ENCODE data around the gene SORL1. TPM values are rescaled to one million over a fixed set of nuclear protein-coding genes. Genes with fewer than 3 reads are reported as not detected.

Gene SORL1
- total RNA-seq, 2 donors from 2014 or later, result 66.1 to 121 TPM

GRCh38 chr11:121581607-121582006 lies 129.5 kb downstream of the SORL1 start:
- no peak overlapping the region for H3K27ac ChIP-seq
- intact Hi-C loops (cut with DNase I), result no loop called here
- no peak for TF ChIP-seq CTCF (IDR thresholded peaks at IDR 0.05)
- DNase-seq, result no peak
- no peak overlapping the region for H3K9ac ChIP-seq (ENCODE audit: low read depth in 2 of 2, low read length in 2 of 2)
- H3K4me3 ChIP-seq, result no peak overlapping the region
- no peaks in the 10 kb centered on the region for H3K4me1 ChIP-seq
- H3K27me3 ChIP-seq, result no peaks in the 10 kb centered on the region
- H3K36me3 ChIP-seq, result no peaks in the 10 kb centered on the region
- no peaks in the 10 kb centered on the region for H3K9me3 ChIP-seq

GRCh38 chr11:121582296-121582695 lies 130.2 kb downstream of the SORL1 start:
- Histone ChIP-seq H3K9ac (ENCODE audit: low read depth in 2 of 2, low read length in 2 of 2) (no peak overlapping the region), H3K4me1 (no peaks in the 10 kb centered on the region), H3K4me3 (no peak overlapping the region), H3K9me3 (no peaks in the 10 kb centered on the region), H3K36me3 (no peaks in the 10 kb centered on the region), H3K27ac (no peak overlapping the region), H3K27me3 (no peaks in the 10 kb centered on the region)
- intact Hi-C loops (cut with DNase I), result no loop called here
- TF ChIP-seq CTCF (IDR thresholded peaks at IDR 0.05), result no peak
- DNase-seq, result no peak

- Histone ChIP-seq H3K4me3 (no peak overlapping the region), H3K9me3 (no peaks in the 10 kb centered on the region), H3K9ac (ENCODE audit: low read depth in 2 of 2, low read length in 2 of 2) (no peak overlapping the region), H3K27ac (no peak overlapping the region), H3K27me3 (no peaks in the 10 kb centered on the region), H3K4me1 (no peaks in the 10 kb centered on the region), H3K36me3 (no peaks in the 10 kb centered on the region)
- intact Hi-C loops (cut with DNase I), result no loop called here
- no peak for DNase-seq
- no peak for TF ChIP-seq CTCF (IDR thresholded peaks at IDR 0.05)
Measured at GRCh38 chr11:121583825-121584224, 131.7 kb downstream of the SORL1 start.

- DNase-seq, result peak; percentile 76
- intact Hi-C loops (cut with DNase I), result no loop called here
Measured at GRCh38 chr11:121586750-121587149, 134.6 kb downstream of the SORL1 start.

GRCh38 chr11:121587182-121587581 lies 135.1 kb downstream of the SORL1 start:
- intact Hi-C loops (cut with DNase I), result no loop called here

More at GRCh38 chr11:121586750-121587149, 134.6 kb downstream of the SORL1 start:
- no peaks in the 10 kb centered on the region for H3K36me3 ChIP-seq
- no peak for TF ChIP-seq CTCF (IDR thresholded peaks at IDR 0.05)
- H3K27ac ChIP-seq, result peak overlapping the region; percentile 83
- no peak overlapping the region for H3K4me3 ChIP-seq
- H3K9ac ChIP-seq (ENCODE audit: low read depth in 2 of 2, low read length in 2 of 2), result no peak overlapping the region
- no peaks in the 10 kb centered on the region for H3K4me1 ChIP-seq
- no peaks in the 10 kb centered on the region for H3K9me3 ChIP-seq
- H3K27me3 ChIP-seq, result no peaks in the 10 kb centered on the region

More at GRCh38 chr11:121587182-121587581, 135.1 kb downstream of the SORL1 start:
- H3K4me1 ChIP-seq, result no peaks in the 10 kb centered on the region
- TF ChIP-seq CTCF (IDR thresholded peaks at IDR 0.05), result no peak
- no peaks in the 10 kb centered on the region for H3K9me3 ChIP-seq
- peak overlapping the region; percentile 83 for H3K27ac ChIP-seq
- no peak overlapping the region for H3K4me3 ChIP-seq
- no peaks in the 10 kb centered on the region for H3K27me3 ChIP-seq
- no peaks in the 10 kb centered on the region for H3K36me3 ChIP-seq
- H3K9ac ChIP-seq (ENCODE audit: low read depth in 2 of 2, low read length in 2 of 2), result no peak overlapping the region
- peak; percentile 35 for DNase-seq

Data from colonic mucosa (tissue), 4 donors.